ENCODE measurements around the gene PSMB3.

Gene PSMB3

DNA sequence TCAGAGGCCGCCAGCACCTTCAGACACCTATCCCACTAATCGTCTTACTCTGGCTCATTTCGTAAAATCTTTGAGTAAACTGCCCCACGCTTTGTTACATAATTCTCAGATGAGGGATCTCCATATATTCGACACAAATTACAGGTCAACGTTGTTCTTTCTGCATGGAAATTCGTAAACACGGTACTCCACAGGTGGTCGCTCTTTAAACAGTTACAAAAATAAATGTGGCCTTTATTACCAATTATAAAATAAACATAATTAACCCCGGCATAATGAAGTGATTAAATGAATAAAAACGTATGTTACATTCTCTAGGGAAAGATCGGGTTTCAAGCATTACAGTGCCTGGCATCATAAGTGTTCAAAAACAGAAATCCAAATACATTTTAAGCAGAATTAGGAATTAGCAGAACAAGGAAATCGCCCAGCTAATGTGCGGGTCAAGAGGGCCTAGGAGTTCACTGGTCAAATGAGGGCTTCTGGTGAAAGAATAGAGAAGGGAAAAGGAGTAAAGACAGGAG lies 47.8 kb downstream of the PSMB3 start:
- TF ChIP-seq TAF1 (IDR thresholded peaks at IDR 0.05; ENCODE audit: low read depth) (no peak), CREB1 (IDR thresholded peaks at IDR 0.05; ENCODE audit: low read depth) (no peak), YY1 (IDR thresholded peaks at IDR 0.05; ENCODE audit: low read depth) (no peak), NFIC (IDR thresholded peaks at IDR 0.05) (no peak), ZBTB7A (IDR thresholded peaks at IDR 0.05; ENCODE audit: low read depth) (no peak), TEAD4 (IDR thresholded peaks at IDR 0.05) (no peak), RAD21 (IDR thresholded peaks at IDR 0.05; ENCODE audit: low read depth) (no peak), CEBPB (IDR thresholded peaks at IDR 0.05) (no peak), FOXM1 (IDR thresholded peaks at IDR 0.05; ENCODE audit: borderline replicate concordance, low read depth) (no peak), EP300 (IDR thresholded peaks at IDR 0.05; ENCODE audit: borderline replicate concordance) (no peak), TCF12 (IDR thresholded peaks at IDR 0.05; ENCODE audit: low read depth) (no peak), EGR1 (IDR thresholded peaks at IDR 0.05) (no peak)
- TF ChIP-seq, protein P1, sequence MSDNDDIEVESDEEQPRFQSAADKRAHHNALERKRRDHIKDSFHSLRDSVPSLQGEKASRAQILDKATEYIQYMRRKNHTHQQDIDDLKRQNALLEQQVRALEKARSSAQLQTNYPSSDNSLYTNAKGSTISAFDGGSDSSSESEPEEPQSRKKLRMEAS (IDR thresholded peaks at IDR 0.05), result no peak
- TF ChIP-seq, protein P2, sequence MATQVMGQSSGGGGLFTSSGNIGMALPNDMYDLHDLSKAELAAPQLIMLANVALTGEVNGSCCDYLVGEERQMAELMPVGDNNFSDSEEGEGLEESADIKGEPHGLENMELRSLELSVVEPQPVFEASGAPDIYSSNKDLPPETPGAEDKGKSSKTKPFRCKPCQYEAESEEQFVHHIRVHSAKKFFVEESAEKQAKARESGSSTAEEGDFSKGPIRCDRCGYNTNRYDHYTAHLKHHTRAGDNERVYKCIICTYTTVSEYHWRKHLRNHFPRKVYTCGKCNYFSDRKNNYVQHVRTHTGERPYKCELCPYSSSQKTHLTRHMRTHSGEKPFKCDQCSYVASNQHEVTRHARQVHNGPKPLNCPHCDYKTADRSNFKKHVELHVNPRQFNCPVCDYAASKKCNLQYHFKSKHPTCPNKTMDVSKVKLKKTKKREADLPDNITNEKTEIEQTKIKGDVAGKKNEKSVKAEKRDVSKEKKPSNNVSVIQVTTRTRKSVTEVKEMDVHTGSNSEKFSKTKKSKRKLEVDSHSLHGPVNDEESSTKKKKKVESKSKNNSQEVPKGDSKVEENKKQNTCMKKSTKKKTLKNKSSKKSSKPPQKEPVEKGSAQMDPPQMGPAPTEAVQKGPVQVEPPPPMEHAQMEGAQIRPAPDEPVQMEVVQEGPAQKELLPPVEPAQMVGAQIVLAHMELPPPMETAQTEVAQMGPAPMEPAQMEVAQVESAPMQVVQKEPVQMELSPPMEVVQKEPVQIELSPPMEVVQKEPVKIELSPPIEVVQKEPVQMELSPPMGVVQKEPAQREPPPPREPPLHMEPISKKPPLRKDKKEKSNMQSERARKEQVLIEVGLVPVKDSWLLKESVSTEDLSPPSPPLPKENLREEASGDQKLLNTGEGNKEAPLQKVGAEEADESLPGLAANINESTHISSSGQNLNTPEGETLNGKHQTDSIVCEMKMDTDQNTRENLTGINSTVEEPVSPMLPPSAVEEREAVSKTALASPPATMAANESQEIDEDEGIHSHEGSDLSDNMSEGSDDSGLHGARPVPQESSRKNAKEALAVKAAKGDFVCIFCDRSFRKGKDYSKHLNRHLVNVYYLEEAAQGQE (IDR thresholded peaks at IDR 0.05; ENCODE audit: low read depth), result no peak
- TF ChIP-seq, protein P3, sequence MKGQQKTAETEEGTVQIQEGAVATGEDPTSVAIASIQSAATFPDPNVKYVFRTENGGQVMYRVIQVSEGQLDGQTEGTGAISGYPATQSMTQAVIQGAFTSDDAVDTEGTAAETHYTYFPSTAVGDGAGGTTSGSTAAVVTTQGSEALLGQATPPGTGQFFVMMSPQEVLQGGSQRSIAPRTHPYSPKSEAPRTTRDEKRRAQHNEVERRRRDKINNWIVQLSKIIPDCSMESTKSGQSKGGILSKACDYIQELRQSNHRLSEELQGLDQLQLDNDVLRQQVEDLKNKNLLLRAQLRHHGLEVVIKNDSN (IDR thresholded peaks at IDR 0.05), result no peak

DNA sequence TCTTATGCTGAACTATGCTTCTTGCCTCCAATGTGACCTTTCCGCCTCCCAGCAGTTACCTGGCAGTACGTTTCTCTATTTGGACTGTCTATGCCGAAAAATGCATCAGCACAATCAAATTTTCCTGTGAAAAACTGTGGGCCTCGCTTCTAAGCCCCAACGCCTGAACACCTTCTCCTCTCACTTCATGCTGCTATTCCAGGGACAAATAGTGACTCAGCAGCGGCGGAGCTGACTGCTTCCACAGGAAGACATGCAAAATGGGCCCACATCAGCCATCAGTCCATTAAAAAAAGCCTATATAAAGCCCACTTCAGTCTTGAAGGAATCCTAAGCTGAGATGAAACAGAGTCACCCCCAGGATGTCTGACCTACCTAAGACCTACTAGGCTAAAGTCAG lies 57.3 kb downstream of the PSMB3 start:
- no peak for TF ChIP-seq TEAD4 (IDR thresholded peaks at IDR 0.05)
- TF ChIP-seq FOXM1 (IDR thresholded peaks at IDR 0.05; ENCODE audit: borderline replicate concordance, low read depth), result no peak
- no peak for TF ChIP-seq YY1 (IDR thresholded peaks at IDR 0.05; ENCODE audit: low read depth)
- no peak for TF ChIP-seq NFIC (IDR thresholded peaks at IDR 0.05)
- TF ChIP-seq TAF1 (IDR thresholded peaks at IDR 0.05; ENCODE audit: low read depth), result no peak
- TF ChIP-seq EP300 (IDR thresholded peaks at IDR 0.05; ENCODE audit: borderline replicate concordance), result no peak
- no peak for TF ChIP-seq ZBTB7A (IDR thresholded peaks at IDR 0.05; ENCODE audit: low read depth)
- TF ChIP-seq, protein P2 (IDR thresholded peaks at IDR 0.05; ENCODE audit: low read depth), result no peak
- TF ChIP-seq RAD21 (IDR thresholded peaks at IDR 0.05; ENCODE audit: low read depth), result no peak
- TF ChIP-seq TCF12 (IDR thresholded peaks at IDR 0.05; ENCODE audit: low read depth), result no peak
- TF ChIP-seq, protein P3 (IDR thresholded peaks at IDR 0.05), result no peak
- TF ChIP-seq, protein P1 (IDR thresholded peaks at IDR 0.05), result no peak
- TF ChIP-seq CREB1 (IDR thresholded peaks at IDR 0.05; ENCODE audit: low read depth), result no peak
- no peak for TF ChIP-seq CEBPB (IDR thresholded peaks at IDR 0.05)
- TF ChIP-seq EGR1 (IDR thresholded peaks at IDR 0.05), result no peak
